ENCODE results near the gene PGAM2. TPM values are rescaled to one million over a fixed set of nuclear protein-coding genes. Genes with fewer than 3 reads are reported as not detected.

Gene PGAM2
- total and polyA plus RNA-seq, 2 experiments from 2014 or later: not detected

GRCh38 chr7:44097064-44097932, 31.9 kb upstream of the PGAM2 start:
- H3K79me2 ChIP-seq (ENCODE audit: insufficient read depth): no peaks in the 10 kb centered on the region
- no peaks in the 10 kb centered on the region for H3K9me2 ChIP-seq (ENCODE audit: insufficient read depth)
- H3K9ac ChIP-seq: no peak overlapping the region
- in situ Hi-C loops (cut with MboI): no loop called here
- no peaks in the 10 kb centered on the region for H4K20me1 ChIP-seq (ENCODE audit: insufficient read depth)
- no peak for TF ChIP-seq EZH2 (IDR thresholded peaks at IDR 0.05; ENCODE audit: insufficient read depth, poor library complexity, severe bottlenecking)
- TF ChIP-seq EZH2phosphoT487 (IDR thresholded peaks at IDR 0.05; ENCODE audit: insufficient read depth, low read depth): no peak
- H3K9me3 ChIP-seq (ENCODE audit: low read depth): no peaks in the 10 kb centered on the region
- H2AFZ ChIP-seq: no peak overlapping the region
- no peak overlapping the region for H3K4me3 ChIP-seq
- no peaks in the 10 kb centered on the region for H3K27me3 ChIP-seq (replicated peaks; ENCODE audit: insufficient read depth)
- H3K4me2 ChIP-seq (ENCODE audit: unreplicated experiment): no peak overlapping the region
- peaks cover 18% of the 10 kb centered on the region for H3F3A ChIP-seq (ENCODE audit: insufficient read depth)
- H3K36me3 ChIP-seq (ENCODE audit: low read depth): no peaks in the 10 kb centered on the region
- H3K27ac ChIP-seq: no peak overlapping the region
- DNase-seq: no peak
- 89 to 94% methylated on average over 9 of the region's 9 CpGs for WGBS, 2 experiments (ENCODE audit: low coverage in 1 of 2, low lambda C conversion rate in 2 of 2, missing lambda C conversion rate in 2 of 2)
- H3K4me1 ChIP-seq (ENCODE audit: insufficient read depth): peaks cover 11% of the 10 kb centered on the region

GRCh38 chr7:44096326-44096881, 31.0 kb upstream of the PGAM2 start:
- H3K9me2 ChIP-seq (ENCODE audit: insufficient read depth): no peaks in the 10 kb centered on the region
- H3K79me2 ChIP-seq (ENCODE audit: insufficient read depth): no peaks in the 10 kb centered on the region
- TF ChIP-seq EZH2 (IDR thresholded peaks at IDR 0.05; ENCODE audit: insufficient read depth, poor library complexity, severe bottlenecking) (no peak), EZH2phosphoT487 (IDR thresholded peaks at IDR 0.05; ENCODE audit: insufficient read depth, low read depth) (no peak)
- no peak overlapping the region for H3K27ac ChIP-seq
- in situ Hi-C loops (cut with MboI): no loop called here
- peaks cover 7% of the 10 kb centered on the region for H3K4me1 ChIP-seq (ENCODE audit: insufficient read depth)
- no peak overlapping the region for H3K4me2 ChIP-seq (ENCODE audit: unreplicated experiment)
- 67 to 83% methylated on average over 4 to 8 of the region's 8 CpGs for WGBS, 2 experiments (ENCODE audit: low coverage in 1 of 2, low lambda C conversion rate in 2 of 2, missing lambda C conversion rate in 2 of 2)
- no peak for DNase-seq
- H3K27me3 ChIP-seq (replicated peaks; ENCODE audit: insufficient read depth): no peaks in the 10 kb centered on the region
- H4K20me1 ChIP-seq (ENCODE audit: insufficient read depth): no peaks in the 10 kb centered on the region
- H3K9ac ChIP-seq: no peak overlapping the region
- no peak overlapping the region for H3K4me3 ChIP-seq
- H2AFZ ChIP-seq: no peak overlapping the region
- no peaks in the 10 kb centered on the region for H3K36me3 ChIP-seq (ENCODE audit: low read depth)
- no peaks in the 10 kb centered on the region for H3K9me3 ChIP-seq (ENCODE audit: low read depth)
- H3F3A ChIP-seq (ENCODE audit: insufficient read depth): peaks cover 12% of the 10 kb centered on the region; the same call in 1 of the 2 replicates

GRCh38 chr7:44095781-44096180, 30.4 kb upstream of the PGAM2 start:
- Histone ChIP-seq H3K9me3 (ENCODE audit: low read depth) (no peaks in the 10 kb centered on the region), H4K20me1 (ENCODE audit: insufficient read depth) (no peaks in the 10 kb centered on the region), H3K9me2 (ENCODE audit: insufficient read depth) (no peaks in the 10 kb centered on the region), H3F3A (ENCODE audit: insufficient read depth) (peaks cover 12% of the 10 kb centered on the region; the same call in 1 of the 2 replicates), H3K36me3 (ENCODE audit: low read depth) (no peaks in the 10 kb centered on the region), H3K4me3 (no peak overlapping the region), H3K27ac (no peak overlapping the region), H3K9ac (no peak overlapping the region), H2AFZ (no peak overlapping the region), H3K27me3 (replicated peaks; ENCODE audit: insufficient read depth) (no peaks in the 10 kb centered on the region), H3K4me2 (ENCODE audit: unreplicated experiment) (no peak overlapping the region), H3K4me1 (ENCODE audit: insufficient read depth) (peaks cover 7% of the 10 kb centered on the region), H3K79me2 (ENCODE audit: insufficient read depth) (no peaks in the 10 kb centered on the region)
- WGBS, 2 experiments (ENCODE audit: low coverage in 1 of 2, low lambda C conversion rate in 2 of 2, missing lambda C conversion rate in 2 of 2): 90 to 91% methylated on average over 3 of the region's 3 CpGs
- TF ChIP-seq EZH2 (IDR thresholded peaks at IDR 0.05; ENCODE audit: insufficient read depth, poor library complexity, severe bottlenecking) (no peak), EZH2phosphoT487 (IDR thresholded peaks at IDR 0.05; ENCODE audit: insufficient read depth, low read depth) (no peak)
- DNase-seq: no peak
- in situ Hi-C loops (cut with MboI): no loop called here

- H3K9me2 ChIP-seq (ENCODE audit: insufficient read depth): no peaks in the 10 kb centered on the region
- DNase-seq: no peak
- no peak overlapping the region for H3K27ac ChIP-seq
- no peak overlapping the region for H3K4me2 ChIP-seq (ENCODE audit: unreplicated experiment)
- no peaks in the 10 kb centered on the region for H3K9me3 ChIP-seq (ENCODE audit: low read depth)
- peaks cover 5% of the 10 kb centered on the region; the same call in 1 of the 2 replicates for H3K4me1 ChIP-seq (ENCODE audit: insufficient read depth)
- H3F3A ChIP-seq (ENCODE audit: insufficient read depth): peaks cover 9% of the 10 kb centered on the region; the same call in 1 of the 2 replicates
- no peak overlapping the region for H3K4me3 ChIP-seq
- no peaks in the 10 kb centered on the region for H4K20me1 ChIP-seq (ENCODE audit: insufficient read depth)
- no peaks in the 10 kb centered on the region for H3K27me3 ChIP-seq (replicated peaks; ENCODE audit: insufficient read depth)
- TF ChIP-seq EZH2phosphoT487 (IDR thresholded peaks at IDR 0.05; ENCODE audit: insufficient read depth, low read depth) (no peak), EZH2 (IDR thresholded peaks at IDR 0.05; ENCODE audit: insufficient read depth, poor library complexity, severe bottlenecking) (no peak)
- no peak overlapping the region for H3K9ac ChIP-seq
- no peaks in the 10 kb centered on the region for H3K36me3 ChIP-seq (ENCODE audit: low read depth)
- peak overlapping the region; percentile 56 for H2AFZ ChIP-seq
- 38 to 41% methylated on average over 2 of the region's 2 CpGs for WGBS, 2 experiments (ENCODE audit: low coverage in 1 of 2, low lambda C conversion rate in 2 of 2, missing lambda C conversion rate in 2 of 2)
- in situ Hi-C loops (cut with MboI): no loop called here
- H3K79me2 ChIP-seq (ENCODE audit: insufficient read depth): no peaks in the 10 kb centered on the region
These were observed 29.7 kb upstream of the PGAM2 start for GRCh38 chr7:44094883-44095592.
